ENCODE measurements around the gene COL24A1. TPM values are rescaled to one million over a fixed set of nuclear protein-coding genes. Genes with fewer than 3 reads are reported as not detected.

The COL24A1 gene
- 0.52 TPM in 1 of 2 replicates, not detected in the other for total RNA-seq (2014; rRNA removed; shearing (Covaris generic); ENCODE audit: low replicate concordance)

- in situ Hi-C loops (cut with HindIII; ENCODE audit: low pct_unique_long_range_greater_than_20kb, low sequenced_read_pairs): no loop called here
- no peak for DNase-seq (ENCODE audit: low read depth)
Measured at GRCh38 chr1:86156566-86157455, at the start of gene COL24A1. Gene COL24A1 (minus strand): TSS chr1:86156772. CDS start chr1:86156396, 376 bp downstream.

- DNase-seq (ENCODE audit: low read depth): no peak
- in situ Hi-C loops (cut with HindIII; ENCODE audit: low pct_unique_long_range_greater_than_20kb, low sequenced_read_pairs): no loop called here
Measured at GRCh38 chr1:86205741-86206140, 49.2 kb upstream of the COL24A1 start.

- in situ Hi-C loops (cut with HindIII; ENCODE audit: low pct_unique_long_range_greater_than_20kb, low sequenced_read_pairs): no loop called here
Measured at GRCh38 chr1:86202552-86203340, 46.2 kb upstream of the COL24A1 start.

GRCh38 chr1:86201311-86201710 lies 44.7 kb upstream of the COL24A1 start:
- no peak for DNase-seq (ENCODE audit: low read depth)
- in situ Hi-C loops (cut with HindIII; ENCODE audit: low pct_unique_long_range_greater_than_20kb, low sequenced_read_pairs): no loop called here

More at GRCh38 chr1:86202552-86203340, 46.2 kb upstream of the COL24A1 start:
- DNase-seq (ENCODE audit: low read depth): no peak

- in situ Hi-C loops (cut with HindIII; ENCODE audit: low pct_unique_long_range_greater_than_20kb, low sequenced_read_pairs): no loop called here
- DNase-seq (ENCODE audit: low read depth): no peak
Measured at GRCh38 chr1:86200901-86201300, 44.3 kb upstream of the COL24A1 start.

GRCh38 chr1:86197206-86197855 lies 40.8 kb upstream of the COL24A1 start:
- in situ Hi-C loops (cut with HindIII; ENCODE audit: low pct_unique_long_range_greater_than_20kb, low sequenced_read_pairs): no loop called here
- DNase-seq (ENCODE audit: low read depth): no peak

GRCh38 chr1:86195281-86195680 lies 38.7 kb upstream of the COL24A1 start:
- in situ Hi-C loops (cut with HindIII; ENCODE audit: low pct_unique_long_range_greater_than_20kb, low sequenced_read_pairs): no loop called here

GRCh38 chr1:86194491-86195034 lies 38.0 kb upstream of the COL24A1 start:
- no peak for DNase-seq (ENCODE audit: low read depth)

More at GRCh38 chr1:86195281-86195680, 38.7 kb upstream of the COL24A1 start:
- DNase-seq (ENCODE audit: low read depth): no peak

GRCh38 chr1:86192417-86192816 lies 35.8 kb upstream of the COL24A1 start:
- in situ Hi-C loops (cut with HindIII; ENCODE audit: low pct_unique_long_range_greater_than_20kb, low sequenced_read_pairs): no loop called here
- no peak for DNase-seq (ENCODE audit: low read depth)

More at GRCh38 chr1:86194491-86195034, 38.0 kb upstream of the COL24A1 start:
- in situ Hi-C loops (cut with HindIII; ENCODE audit: low pct_unique_long_range_greater_than_20kb, low sequenced_read_pairs): no loop called here

GRCh38 chr1:86191958-86192357 lies 35.4 kb upstream of the COL24A1 start:
- DNase-seq (ENCODE audit: low read depth): no peak
- in situ Hi-C loops (cut with HindIII; ENCODE audit: low pct_unique_long_range_greater_than_20kb, low sequenced_read_pairs): no loop called here

GRCh38 chr1:86190873-86191272 lies 34.3 kb upstream of the COL24A1 start:
- in situ Hi-C loops (cut with HindIII; ENCODE audit: low pct_unique_long_range_greater_than_20kb, low sequenced_read_pairs): no loop called here
- DNase-seq (ENCODE audit: low read depth): no peak

GRCh38 chr1:86184426-86184825 lies 27.9 kb upstream of the COL24A1 start:
- in situ Hi-C loops (cut with HindIII; ENCODE audit: low pct_unique_long_range_greater_than_20kb, low sequenced_read_pairs): no loop called here

GRCh38 chr1:86183810-86184209 lies 27.2 kb upstream of the COL24A1 start:
- DNase-seq (ENCODE audit: low read depth): no peak
- in situ Hi-C loops (cut with HindIII; ENCODE audit: low pct_unique_long_range_greater_than_20kb, low sequenced_read_pairs): no loop called here

More at GRCh38 chr1:86184426-86184825, 27.9 kb upstream of the COL24A1 start:
- DNase-seq (ENCODE audit: low read depth): no peak

- DNase-seq (ENCODE audit: low read depth): no peak
- in situ Hi-C loops (cut with HindIII; ENCODE audit: low pct_unique_long_range_greater_than_20kb, low sequenced_read_pairs): no loop called here
Measured at GRCh38 chr1:86176226-86176625, 19.7 kb upstream of the COL24A1 start.

- in situ Hi-C loops (cut with HindIII; ENCODE audit: low pct_unique_long_range_greater_than_20kb, low sequenced_read_pairs): no loop called here
- no peak for DNase-seq (ENCODE audit: low read depth)
Measured at GRCh38 chr1:86175756-86176155, 19.2 kb upstream of the COL24A1 start.

- DNase-seq (ENCODE audit: low read depth): no peak
- in situ Hi-C loops (cut with HindIII; ENCODE audit: low pct_unique_long_range_greater_than_20kb, low sequenced_read_pairs): no loop called here
Measured at GRCh38 chr1:86169625-86170024, 13.1 kb upstream of the COL24A1 start.

- in situ Hi-C loops (cut with HindIII; ENCODE audit: low pct_unique_long_range_greater_than_20kb, low sequenced_read_pairs): no loop called here
- no peak for DNase-seq (ENCODE audit: low read depth)
Measured at GRCh38 chr1:86159800-86160199, 3.2 kb upstream of the COL24A1 start.

GRCh38 chr1:86155807-86156565 lies 586 bp downstream of the COL24A1 start:
- no peak for DNase-seq (ENCODE audit: low read depth)
- in situ Hi-C loops (cut with HindIII; ENCODE audit: low pct_unique_long_range_greater_than_20kb, low sequenced_read_pairs): no loop called here

Measured in Caki2 (cell line).